GM12878 (cell line): ENCODE data around the gene FAM9C. TPM values are rescaled to one million over a fixed set of nuclear protein-coding genes. Genes with fewer than 3 reads are reported as not detected.
A peak's percentile ranks its signal among the peaks of the same experiment; 100 is the strongest.

Source experiments
- BHLHE40 ChIP-seq, 2 experiments: fragments of 450-650 bp in 1 of 2; IDR thresholded peaks; 2 replicates each; pipeline ENCODE4 v1.6.1; 2011 to 2017; ENCODE audit warnings: low read depth in 2 of 2, borderline replicate concordance in 1 of 2, improper control_type of control experiment in 1 of 2, low read length in 1 of 2, mild to moderate bottlenecking in 1 of 2
- BMI1 ChIP-seq: fragments of 450-650 bp; IDR thresholded peaks from 2 replicates; pipeline ENCODE4 v1.6.1; 2016; ENCODE audit warnings: mild to moderate bottlenecking, moderate library complexity, borderline replicate concordance
- CBX5 ChIP-seq: sonication (generic); IDR thresholded peaks from 2 replicates; pipeline ENCODE4 v1.6.1; 2016; ENCODE audit warnings: low read depth, moderate library complexity, mild to moderate bottlenecking, inconsistent platforms
- CREB1 ChIP-seq: IDR thresholded peaks from 2 replicates; pipeline ENCODE4 v1.6.1; 2012; ENCODE audit warnings: low read depth, mild to moderate bottlenecking, inconsistent platforms
- CUX1 ChIP-seq: IDR thresholded peaks from 2 replicates; pipeline ENCODE4 v1.6.1; 2012; ENCODE audit warnings: improper control_type of control experiment, low read depth, low read length; ENCODE audit not compliant: insufficient replicate concordance
- ESRRA ChIP-seq: IDR thresholded peaks from 2 replicates; pipeline ENCODE4 v1.6.1; 2012; ENCODE audit warnings: mild to moderate bottlenecking, low read length, improper control_type of control experiment
- HDAC6 ChIP-seq: fragments of 200-600 bp; sonication (generic); IDR thresholded peaks from one replicate; pipeline ENCODE4 v1.8.0; 2017; ENCODE audit warnings: antibody characterized with exemption; ENCODE audit not compliant: unreplicated experiment
- KAT2A ChIP-seq: conservative IDR thresholded peaks from 2 replicates; pipeline ENCODE4 v1.6.1; 2011; ENCODE audit warnings: low read depth, low read length; ENCODE audit not compliant: control insufficient read depth
- MYC ChIP-seq: IDR thresholded peaks from 2 replicates; pipeline ENCODE4 v1.6.1; 2011; ENCODE audit warnings: mild to moderate bottlenecking, low read length, moderate library complexity, inconsistent platforms; ENCODE audit not compliant: insufficient read depth, insufficient replicate concordance, insufficient read length, severe bottlenecking
- NKRF ChIP-seq: fragments of 450-650 bp; conservative IDR thresholded peaks from 2 replicates; pipeline ENCODE4 v1.6.1; 2017; ENCODE audit warnings: mild to moderate bottlenecking, moderate library complexity
- POLR2A ChIP-seq: IDR thresholded peaks from 2 replicates; pipeline ENCODE4 v1.6.1; 2011; ENCODE audit warnings: low read depth, mild to moderate bottlenecking, low read length
- ZNF622 ChIP-seq: fragments of 450-650 bp; IDR thresholded peaks from 2 replicates; pipeline ENCODE4 v1.6.1; 2017; ENCODE audit warnings: mild to moderate bottlenecking, inconsistent platforms
- polyA plus RNA-seq, 11 experiments: library from polyadenylated mRNA; depleted of rRNA in 4 of 11; unstranded in 6 of 11; stranded (reverse) in 5 of 11; fragments of >200 nt; fragmentation: Nextera tagmentation in 4 of 11; fragmentation: Illumina TruSeq in 1 of 11; extraction: Ambion mirVana in 4 of 11; extraction: Trizol in 1 of 11; gene quantifications; 1 replicate in 1 of 11; 2 replicates in 10 of 11; pipeline versions ENCODE4 v1.2.1 to v1.2.3, GENCODE V29; 2011 to 2016; ENCODE audit warnings: inconsistent platforms in 2 of 11, missing spikeins in 2 of 11, low read depth in 1 of 11
- total RNA-seq, 4 experiments: library from RNA; depleted of rRNA in 3 of 4; stranded (reverse); fragments of >200 nt in 3 of 4; fragmentation: Illumina TruSeq in 1 of 4; extraction: Trizol in 1 of 4; gene quantifications; 2 replicates each; pipeline versions ENCODE4 v1.2.1 to v1.2.3, GENCODE V29; 2013 to 2021
- TF ChIP-seq, protein P1 (sequence below): IDR thresholded peaks from 2 replicates; pipeline ENCODE4 v1.6.1; 2012; ENCODE audit warnings: low read depth, low read length, improper control_type of control experiment
- TF ChIP-seq, protein P2 (sequence below): IDR thresholded peaks from 2 replicates; pipeline ENCODE4 v1.6.1; 2011; ENCODE audit warnings: borderline replicate concordance, low read depth, mild to moderate bottlenecking, moderate library complexity, mixed read lengths, low read length; ENCODE audit not compliant: insufficient read depth; ENCODE audit errors: extremely low read length
- TF ChIP-seq, protein P3 (sequence below): IDR thresholded peaks from 2 replicates; pipeline ENCODE4 v1.6.1; 2012; ENCODE audit warnings: mild to moderate bottlenecking, low read depth, low read length

The FAM9C gene
- total and polyA plus RNA-seq, 10 of the 15 experiments (the other 5 are each of a cell fraction or from before 2014, with no cell fraction given) = 0.01 to 0.03 TPM; not detected in 8

GRCh38 chrX:13005661-13006473, 38.6 kb downstream of the FAM9C start (continued):
- TF ChIP-seq CUX1 (peak; percentile 73), BMI1 (no peak), ESRRA (no peak), CBX5 (no peak; the same call in 1 of the 2 replicates), NKRF (no peak), HDAC6 (no peak), POLR2A (no peak), KAT2A (no peak), CREB1 (peak; percentile 60; the same call in 1 of the 2 replicates), MYC (no peak), ZNF622 (no peak), BHLHE40 (IDR thresholded peaks at IDR 0.05; ENCODE audit: borderline replicate concordance in 1 of 2, low read depth in 2 of 2, low read length in 1 of 2) (peak in 1 of 2 experiments; percentile 84; a peak in 2 of 4 replicates)
- TF ChIP-seq, protein P1, sequence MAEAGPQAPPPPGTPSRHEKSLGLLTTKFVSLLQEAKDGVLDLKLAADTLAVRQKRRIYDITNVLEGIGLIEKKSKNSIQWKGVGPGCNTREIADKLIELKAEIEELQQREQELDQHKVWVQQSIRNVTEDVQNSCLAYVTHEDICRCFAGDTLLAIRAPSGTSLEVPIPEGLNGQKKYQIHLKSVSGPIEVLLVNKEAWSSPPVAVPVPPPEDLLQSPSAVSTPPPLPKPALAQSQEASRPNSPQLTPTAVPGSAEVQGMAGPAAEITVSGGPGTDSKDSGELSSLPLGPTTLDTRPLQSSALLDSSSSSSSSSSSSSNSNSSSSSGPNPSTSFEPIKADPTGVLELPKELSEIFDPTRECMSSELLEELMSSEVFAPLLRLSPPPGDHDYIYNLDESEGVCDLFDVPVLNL = no peak
- TF ChIP-seq, protein P2, sequence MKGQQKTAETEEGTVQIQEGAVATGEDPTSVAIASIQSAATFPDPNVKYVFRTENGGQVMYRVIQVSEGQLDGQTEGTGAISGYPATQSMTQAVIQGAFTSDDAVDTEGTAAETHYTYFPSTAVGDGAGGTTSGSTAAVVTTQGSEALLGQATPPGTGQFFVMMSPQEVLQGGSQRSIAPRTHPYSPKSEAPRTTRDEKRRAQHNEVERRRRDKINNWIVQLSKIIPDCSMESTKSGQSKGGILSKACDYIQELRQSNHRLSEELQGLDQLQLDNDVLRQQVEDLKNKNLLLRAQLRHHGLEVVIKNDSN = no peak
- TF ChIP-seq, protein P3, sequence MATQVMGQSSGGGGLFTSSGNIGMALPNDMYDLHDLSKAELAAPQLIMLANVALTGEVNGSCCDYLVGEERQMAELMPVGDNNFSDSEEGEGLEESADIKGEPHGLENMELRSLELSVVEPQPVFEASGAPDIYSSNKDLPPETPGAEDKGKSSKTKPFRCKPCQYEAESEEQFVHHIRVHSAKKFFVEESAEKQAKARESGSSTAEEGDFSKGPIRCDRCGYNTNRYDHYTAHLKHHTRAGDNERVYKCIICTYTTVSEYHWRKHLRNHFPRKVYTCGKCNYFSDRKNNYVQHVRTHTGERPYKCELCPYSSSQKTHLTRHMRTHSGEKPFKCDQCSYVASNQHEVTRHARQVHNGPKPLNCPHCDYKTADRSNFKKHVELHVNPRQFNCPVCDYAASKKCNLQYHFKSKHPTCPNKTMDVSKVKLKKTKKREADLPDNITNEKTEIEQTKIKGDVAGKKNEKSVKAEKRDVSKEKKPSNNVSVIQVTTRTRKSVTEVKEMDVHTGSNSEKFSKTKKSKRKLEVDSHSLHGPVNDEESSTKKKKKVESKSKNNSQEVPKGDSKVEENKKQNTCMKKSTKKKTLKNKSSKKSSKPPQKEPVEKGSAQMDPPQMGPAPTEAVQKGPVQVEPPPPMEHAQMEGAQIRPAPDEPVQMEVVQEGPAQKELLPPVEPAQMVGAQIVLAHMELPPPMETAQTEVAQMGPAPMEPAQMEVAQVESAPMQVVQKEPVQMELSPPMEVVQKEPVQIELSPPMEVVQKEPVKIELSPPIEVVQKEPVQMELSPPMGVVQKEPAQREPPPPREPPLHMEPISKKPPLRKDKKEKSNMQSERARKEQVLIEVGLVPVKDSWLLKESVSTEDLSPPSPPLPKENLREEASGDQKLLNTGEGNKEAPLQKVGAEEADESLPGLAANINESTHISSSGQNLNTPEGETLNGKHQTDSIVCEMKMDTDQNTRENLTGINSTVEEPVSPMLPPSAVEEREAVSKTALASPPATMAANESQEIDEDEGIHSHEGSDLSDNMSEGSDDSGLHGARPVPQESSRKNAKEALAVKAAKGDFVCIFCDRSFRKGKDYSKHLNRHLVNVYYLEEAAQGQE = no peak
